HG03520 (cell line): ENCODE data around the gene ARID3B.
"Not testable (repeated sequence)": the region's sequence is repeated elsewhere in the genome, so short reads cannot be mapped to it uniquely, and the experiment has no call there.

Experiments
- ATAC-seq: cut with Tn5 transposase; IDR thresholded peaks from one replicate; pipeline ENCODE4 v1.9.1; 2021; ENCODE audit warnings: mild to moderate bottlenecking, moderate library complexity; ENCODE audit not compliant: unreplicated experiment

The ARID3B gene, protein sequence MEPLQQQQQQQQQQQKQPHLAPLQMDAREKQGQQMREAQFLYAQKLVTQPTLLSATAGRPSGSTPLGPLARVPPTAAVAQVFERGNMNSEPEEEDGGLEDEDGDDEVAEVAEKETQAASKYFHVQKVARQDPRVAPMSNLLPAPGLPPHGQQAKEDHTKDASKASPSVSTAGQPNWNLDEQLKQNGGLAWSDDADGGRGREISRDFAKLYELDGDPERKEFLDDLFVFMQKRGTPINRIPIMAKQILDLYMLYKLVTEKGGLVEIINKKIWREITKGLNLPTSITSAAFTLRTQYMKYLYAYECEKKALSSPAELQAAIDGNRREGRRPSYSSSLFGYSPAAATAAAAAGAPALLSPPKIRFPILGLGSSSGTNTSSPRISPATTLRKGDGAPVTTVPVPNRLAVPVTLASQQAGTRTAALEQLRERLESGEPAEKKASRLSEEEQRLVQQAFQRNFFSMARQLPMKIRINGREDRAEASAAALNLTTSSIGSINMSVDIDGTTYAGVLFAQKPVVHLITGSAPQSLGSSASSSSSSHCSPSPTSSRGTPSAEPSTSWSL

GRCh38 chr15:74540761-74541493 lies at the start of gene ARID3B:
Gene ARID3B, plus strand, starts transcription at chr15:74541220. Its CDS starts 2,717 bp downstream, at chr15:74543937.
- peak; percentile 77 for ATAC-seq

GRCh38 chr15:74496648-74497047 lies 44.4 kb upstream of the ARID3B start:
- ATAC-seq = no peak

DNA sequence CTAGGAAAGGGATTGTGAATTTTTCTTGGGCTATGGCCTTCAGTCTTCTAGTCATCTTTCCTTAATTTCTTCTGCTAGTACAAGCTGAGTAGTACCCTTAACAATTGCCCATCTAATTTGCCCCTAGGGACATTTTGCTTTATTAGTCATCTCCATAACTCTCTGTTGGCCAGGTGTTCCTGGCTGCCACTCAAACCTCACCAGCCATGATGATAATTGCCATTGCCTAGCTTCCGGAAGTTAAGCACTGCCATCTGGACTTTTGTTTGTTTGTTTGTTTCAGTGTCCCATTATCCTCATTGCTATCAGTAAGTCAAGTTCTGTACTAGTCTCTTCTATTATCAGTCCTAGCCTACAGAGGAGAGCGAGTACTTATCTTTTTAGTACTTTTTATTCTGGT lies 43.4 kb upstream of the ARID3B start:
- no peak for ATAC-seq

- ATAC-seq = no peak
Observed at GRCh38 chr15:74499366-74499765, 41.7 kb upstream of the ARID3B start.

DNA sequence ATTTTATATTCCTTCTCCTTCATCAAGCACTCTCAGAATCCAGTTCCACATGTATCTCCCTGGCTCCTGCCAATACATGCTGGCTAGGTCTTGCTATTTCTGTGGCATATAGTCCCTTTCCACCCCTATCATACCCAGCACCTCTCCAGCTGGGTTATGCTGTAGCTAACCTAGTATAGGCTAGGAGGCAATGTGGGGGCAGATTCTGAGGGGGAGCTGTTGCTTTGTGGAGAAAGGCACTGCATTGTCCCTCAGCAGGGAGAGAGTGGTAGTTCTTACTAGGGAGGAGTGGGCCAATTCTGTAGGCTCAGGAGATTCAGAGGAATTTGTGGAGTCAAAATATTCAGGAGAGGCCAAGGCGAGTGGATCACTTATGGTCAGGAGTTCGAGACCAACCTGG lies 40.6 kb upstream of the ARID3B start:
- ATAC-seq = no peak

GRCh38 chr15:74502301-74502700 lies 38.7 kb upstream of the ARID3B start:
- no peak for ATAC-seq

GRCh38 chr15:74504418-74504817 lies 36.6 kb upstream of the ARID3B start:
- no peak for ATAC-seq

DNA sequence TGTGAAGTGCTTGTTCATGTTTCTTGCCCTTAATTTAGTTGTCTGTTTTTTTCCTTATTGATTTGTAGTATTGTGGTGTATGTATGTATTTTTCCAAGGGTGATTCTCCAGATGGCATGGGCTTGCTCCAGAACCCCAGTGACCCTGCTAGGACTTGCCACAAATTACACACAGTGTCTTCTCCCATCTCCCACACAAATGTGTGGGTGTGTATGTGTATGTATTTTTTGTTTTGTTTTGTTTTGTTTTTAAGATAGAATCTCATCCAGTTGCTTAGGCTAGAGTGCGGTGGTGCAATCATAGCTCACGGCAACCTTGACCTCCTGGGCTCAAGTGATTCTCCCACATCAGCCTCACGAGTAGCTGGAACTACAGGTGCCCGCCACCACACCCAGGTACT lies 36.2 kb upstream of the ARID3B start:
- no peak for ATAC-seq

- no peak for ATAC-seq
Observed at GRCh38 chr15:74505837-74506514, 35.0 kb upstream of the ARID3B start.

DNA sequence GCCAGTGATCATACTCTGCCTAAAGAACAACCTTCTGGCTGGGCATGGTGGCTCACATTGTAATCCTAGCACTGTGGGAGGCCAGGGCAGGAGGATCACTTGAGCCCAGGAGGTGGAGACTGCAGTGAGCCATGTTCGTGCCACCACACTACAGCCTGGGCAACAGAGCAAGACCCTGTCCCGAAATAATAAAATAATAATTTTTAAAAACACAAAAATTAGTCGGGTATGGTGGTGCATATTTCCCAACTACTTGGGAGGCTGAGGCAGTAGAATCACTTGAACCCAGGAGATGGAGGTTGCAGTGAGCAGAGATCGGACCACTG lies 34.5 kb upstream of the ARID3B start:
- no peak for ATAC-seq

DNA sequence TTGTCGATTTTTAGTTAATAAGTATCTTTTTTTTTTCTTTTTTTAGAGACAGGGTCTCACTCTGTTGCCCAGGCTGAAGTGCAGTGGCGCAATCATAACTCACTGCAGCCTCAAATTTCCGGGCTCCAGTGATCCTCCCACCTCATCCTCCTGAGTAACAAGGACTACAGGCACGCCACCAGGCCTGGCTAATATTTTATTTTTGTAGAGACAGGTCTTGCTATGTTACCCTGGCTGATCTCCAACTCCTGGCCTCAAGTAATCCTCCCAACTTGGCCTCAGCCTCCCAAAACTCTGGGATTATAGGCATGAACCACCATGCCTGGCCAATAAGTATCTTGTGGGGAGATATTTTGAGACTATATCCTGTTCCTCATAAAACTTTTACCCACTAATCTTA lies 29.4 kb upstream of the ARID3B start:
- no peak for ATAC-seq

- not testable (repeated sequence) for ATAC-seq
Observed at GRCh38 chr15:74514059-74514458, 27.0 kb upstream of the ARID3B start.

GRCh38 chr15:74517096-74517495 lies 23.9 kb upstream of the ARID3B start:
- ATAC-seq = no peak

DNA sequence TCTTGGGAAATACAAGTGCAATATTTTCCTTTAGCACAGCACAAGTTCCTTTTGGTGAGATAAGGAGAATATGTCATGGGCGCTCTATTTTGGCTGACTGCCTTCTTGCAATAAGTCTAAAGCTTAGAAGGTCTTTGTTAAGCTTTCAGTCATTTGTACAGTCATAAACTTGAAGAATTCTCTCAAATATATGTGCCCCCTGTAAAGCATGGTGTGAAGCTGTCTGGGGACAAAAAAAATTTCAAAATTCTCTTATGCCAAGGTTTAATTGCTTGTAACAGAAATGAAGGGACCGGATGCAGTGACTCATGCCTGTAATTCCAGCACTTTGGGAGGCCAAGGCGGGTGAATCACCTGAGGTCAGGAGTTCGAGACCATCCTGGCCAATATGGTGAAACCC lies 21.7 kb upstream of the ARID3B start:
- no peak for ATAC-seq

- no peak for ATAC-seq
Observed at GRCh38 chr15:74520407-74520806, 20.6 kb upstream of the ARID3B start.

DNA sequence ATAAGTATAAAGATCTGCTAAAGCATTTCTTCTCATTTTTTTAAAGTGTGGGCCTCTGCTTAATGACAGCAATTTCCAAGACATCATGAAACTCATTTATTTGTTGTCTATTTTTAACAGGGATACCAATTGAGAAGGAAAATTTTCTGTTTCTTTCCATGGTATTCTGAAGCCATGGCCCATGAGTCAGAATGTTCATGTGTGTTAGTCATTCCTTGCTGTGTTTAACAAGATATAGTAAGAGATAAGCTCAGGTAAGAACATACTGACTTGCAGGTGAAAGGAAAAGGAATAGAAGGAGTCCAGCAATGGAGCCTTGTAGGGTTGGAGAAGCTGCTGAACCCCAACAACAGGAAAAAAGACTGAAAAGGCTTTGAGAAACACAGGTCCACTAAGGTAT lies 17.0 kb upstream of the ARID3B start:
- ATAC-seq = no peak

GRCh38 chr15:74525309-74525708 lies 15.7 kb upstream of the ARID3B start:
- ATAC-seq = no peak

GRCh38 chr15:74525945-74526344 lies 15.1 kb upstream of the ARID3B start:
- ATAC-seq = no peak

DNA sequence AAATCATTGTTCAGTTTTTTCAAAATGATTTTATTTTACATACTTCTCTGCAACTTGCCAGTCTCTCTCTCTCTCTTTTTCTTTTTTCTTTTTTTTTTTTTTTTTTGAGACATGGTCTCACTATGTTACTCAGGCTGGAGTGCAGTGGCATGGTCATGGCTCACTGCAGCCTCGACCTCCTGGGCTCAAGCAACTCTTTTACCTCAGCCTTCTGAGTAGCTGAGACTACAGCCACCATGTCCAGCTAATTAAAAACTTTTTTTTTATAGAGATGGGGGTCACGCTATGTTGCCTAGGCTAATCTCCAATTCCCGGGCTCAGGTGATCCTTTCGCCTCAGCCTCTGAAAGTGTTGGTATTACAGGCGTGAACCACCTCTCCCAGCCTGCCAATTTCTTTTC lies 12.1 kb upstream of the ARID3B start:
- ATAC-seq = no peak

DNA sequence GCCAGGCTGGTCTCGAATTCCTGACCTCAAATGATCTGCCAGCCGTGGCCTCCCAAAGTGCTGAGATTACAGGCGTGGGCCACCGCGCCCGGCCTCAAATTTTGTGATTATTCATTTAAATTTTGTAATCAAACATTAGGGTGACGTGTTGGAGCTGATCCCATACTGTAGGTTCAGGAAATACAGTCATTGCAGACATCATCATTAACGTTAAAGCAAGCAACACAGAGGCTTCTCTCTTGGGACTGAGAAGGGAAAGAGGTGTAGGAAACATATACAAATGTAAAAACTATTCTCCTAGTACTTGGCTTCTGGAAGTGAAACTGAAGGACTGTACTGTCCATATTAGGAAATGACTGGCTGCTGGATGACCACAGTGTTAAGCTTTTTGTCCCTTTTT lies 11.1 kb upstream of the ARID3B start:
- ATAC-seq = no peak

GRCh38 chr15:74530771-74531143 lies 10.3 kb upstream of the ARID3B start:
- ATAC-seq = no peak
